ENCODE measurements around the gene SLC8A1. TPM values are rescaled to one million over a fixed set of nuclear protein-coding genes. Genes with fewer than 3 reads are reported as not detected.

SLC8A1 gene
- total RNA-seq, 1 experiment from 2014 or later: not detected

DNA sequence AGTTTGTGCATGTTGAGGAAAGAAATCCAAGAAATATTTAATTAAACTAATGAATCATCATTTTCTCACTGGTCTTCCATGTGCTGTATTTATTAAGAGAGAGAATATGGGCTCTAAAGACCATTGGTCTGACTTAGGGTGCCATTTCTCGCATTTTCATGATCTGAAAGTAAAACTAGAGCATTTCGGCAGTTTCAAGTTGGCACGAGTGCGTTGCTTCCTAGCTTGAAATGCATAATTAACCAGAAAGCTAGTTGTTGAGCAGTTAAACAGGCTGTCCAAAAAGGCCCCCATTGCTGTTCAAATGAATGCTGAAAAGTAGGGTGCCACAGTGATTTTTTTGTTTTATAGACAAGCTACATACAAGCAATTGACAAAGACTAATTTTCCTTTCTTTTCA, 47.4 kb downstream of the SLC8A1 start:
- H3K27ac ChIP-seq (ENCODE audit: low read depth, low read length, poor library complexity, severe bottlenecking): no peak overlapping the region
- ChIA-PET CTCF (no interaction called here), POLR2A (ENCODE audit: low non-redundant PET) (no interaction called here)
- no peaks in the 10 kb centered on the region for H3K9me3 ChIP-seq (ENCODE audit: low read depth, low read length, poor library complexity, severe bottlenecking)
- H3K4me3 ChIP-seq (ENCODE audit: low read depth, low read length, poor library complexity, severe bottlenecking): no peak overlapping the region
- peaks cover 24% of the 10 kb centered on the region for H3K27me3 ChIP-seq (replicated peaks; ENCODE audit: insufficient read depth, low read depth, low read length, poor library complexity)
- DNase-seq (ENCODE audit: low spot score): no peak
- H3K36me3 ChIP-seq (ENCODE audit: insufficient read depth, low read length, poor library complexity, severe bottlenecking): no peaks in the 10 kb centered on the region
- no peaks in the 10 kb centered on the region for H3K4me1 ChIP-seq (ENCODE audit: insufficient read depth, low read length, poor library complexity, severe bottlenecking)
- no TSS peak for BruUV-seq (replicated peaks)
- TF ChIP-seq, protein P1, sequence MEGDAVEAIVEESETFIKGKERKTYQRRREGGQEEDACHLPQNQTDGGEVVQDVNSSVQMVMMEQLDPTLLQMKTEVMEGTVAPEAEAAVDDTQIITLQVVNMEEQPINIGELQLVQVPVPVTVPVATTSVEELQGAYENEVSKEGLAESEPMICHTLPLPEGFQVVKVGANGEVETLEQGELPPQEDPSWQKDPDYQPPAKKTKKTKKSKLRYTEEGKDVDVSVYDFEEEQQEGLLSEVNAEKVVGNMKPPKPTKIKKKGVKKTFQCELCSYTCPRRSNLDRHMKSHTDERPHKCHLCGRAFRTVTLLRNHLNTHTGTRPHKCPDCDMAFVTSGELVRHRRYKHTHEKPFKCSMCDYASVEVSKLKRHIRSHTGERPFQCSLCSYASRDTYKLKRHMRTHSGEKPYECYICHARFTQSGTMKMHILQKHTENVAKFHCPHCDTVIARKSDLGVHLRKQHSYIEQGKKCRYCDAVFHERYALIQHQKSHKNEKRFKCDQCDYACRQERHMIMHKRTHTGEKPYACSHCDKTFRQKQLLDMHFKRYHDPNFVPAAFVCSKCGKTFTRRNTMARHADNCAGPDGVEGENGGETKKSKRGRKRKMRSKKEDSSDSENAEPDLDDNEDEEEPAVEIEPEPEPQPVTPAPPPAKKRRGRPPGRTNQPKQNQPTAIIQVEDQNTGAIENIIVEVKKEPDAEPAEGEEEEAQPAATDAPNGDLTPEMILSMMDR (conservative IDR thresholded peaks at IDR 0.05; ENCODE audit: low read depth, low read length): no peak
- TF ChIP-seq EZH2 (IDR thresholded peaks at IDR 0.05; ENCODE audit: borderline replicate concordance, low read depth, low read length, poor library complexity, severe bottlenecking): no peak
- intact Hi-C loops (cut with micrococcal nuclease; ENCODE audit: unreplicated experiment): no loop called here

DNA sequence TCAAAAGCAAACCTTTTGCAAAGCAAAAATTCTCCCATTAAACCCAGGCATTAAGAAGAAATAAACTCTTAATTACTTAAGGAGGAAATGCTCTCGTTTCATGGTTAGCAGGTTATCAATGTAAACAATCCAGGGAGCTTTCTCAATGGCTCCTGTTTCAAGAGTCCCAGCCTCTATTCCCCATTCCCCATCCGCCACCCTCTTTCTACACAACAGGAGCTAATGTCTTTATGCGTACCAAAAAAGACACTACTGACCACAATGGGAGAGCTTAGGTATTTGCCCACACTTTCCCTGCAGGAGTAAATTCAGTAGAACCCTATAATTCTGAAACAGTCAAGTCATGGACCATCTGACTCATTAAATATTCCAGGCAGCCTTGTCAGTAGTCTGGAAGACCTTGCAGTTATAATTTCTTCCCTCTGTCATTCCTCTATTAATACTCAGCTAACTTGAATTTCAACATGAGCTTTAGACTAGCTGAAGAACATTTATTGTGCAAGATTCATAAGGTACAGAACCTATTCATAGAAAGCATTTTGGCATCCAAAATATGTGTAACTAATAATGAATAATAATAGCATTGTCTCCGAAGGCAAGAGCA, 48.6 kb downstream of the SLC8A1 start:
- H3K27ac ChIP-seq (ENCODE audit: low read depth, low read length, poor library complexity, severe bottlenecking): no peak overlapping the region
- no peak overlapping the region for H3K4me3 ChIP-seq (ENCODE audit: low read depth, low read length, poor library complexity, severe bottlenecking)
- ChIA-PET CTCF (no interaction called here), POLR2A (ENCODE audit: low non-redundant PET) (no interaction called here)
- no peak for TF ChIP-seq EZH2 (IDR thresholded peaks at IDR 0.05; ENCODE audit: borderline replicate concordance, low read depth, low read length, poor library complexity, severe bottlenecking)
- TF ChIP-seq, protein P1 (conservative IDR thresholded peaks at IDR 0.05; ENCODE audit: low read depth, low read length): no peak
- H3K27me3 ChIP-seq (replicated peaks; ENCODE audit: insufficient read depth, low read depth, low read length, poor library complexity): peaks cover 19% of the 10 kb centered on the region
- no TSS peak for BruUV-seq (replicated peaks)
- no peaks in the 10 kb centered on the region for H3K4me1 ChIP-seq (ENCODE audit: insufficient read depth, low read length, poor library complexity, severe bottlenecking)
- DNase-seq (ENCODE audit: low spot score): no peak
- intact Hi-C loops (cut with micrococcal nuclease; ENCODE audit: unreplicated experiment): no loop called here
- no peaks in the 10 kb centered on the region for H3K36me3 ChIP-seq (ENCODE audit: insufficient read depth, low read length, poor library complexity, severe bottlenecking)
- no peaks in the 10 kb centered on the region for H3K9me3 ChIP-seq (ENCODE audit: low read depth, low read length, poor library complexity, severe bottlenecking)

DNA sequence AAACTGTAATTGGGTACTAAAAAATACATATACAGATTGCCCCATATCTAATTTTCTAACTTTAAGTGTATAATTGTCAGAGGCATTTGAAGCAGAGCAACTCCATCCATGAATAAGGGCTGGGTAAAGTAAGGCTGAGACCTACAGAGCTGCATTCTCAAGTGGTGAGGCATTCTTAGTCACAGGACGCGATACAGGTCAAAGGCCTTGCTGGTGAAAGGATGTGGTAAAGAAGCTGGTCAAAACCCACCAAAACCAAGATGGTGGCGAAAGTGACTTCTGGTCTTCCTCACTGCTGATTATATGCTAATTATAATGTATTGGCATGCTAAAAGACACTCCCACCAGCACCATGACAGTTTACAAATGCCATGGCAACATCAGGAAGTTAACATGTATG, 50.0 kb downstream of the SLC8A1 start:
- ChIA-PET POLR2A (ENCODE audit: low non-redundant PET) (no interaction called here), CTCF (no interaction called here)
- peaks cover 15% of the 10 kb centered on the region for H3K27me3 ChIP-seq (replicated peaks; ENCODE audit: insufficient read depth, low read depth, low read length, poor library complexity)
- H3K36me3 ChIP-seq (ENCODE audit: insufficient read depth, low read length, poor library complexity, severe bottlenecking): no peaks in the 10 kb centered on the region
- no peak overlapping the region for H3K27ac ChIP-seq (ENCODE audit: low read depth, low read length, poor library complexity, severe bottlenecking)
- H3K4me3 ChIP-seq (ENCODE audit: low read depth, low read length, poor library complexity, severe bottlenecking): no peak overlapping the region
- TF ChIP-seq, protein P1 (conservative IDR thresholded peaks at IDR 0.05; ENCODE audit: low read depth, low read length): no peak
- no peak for TF ChIP-seq EZH2 (IDR thresholded peaks at IDR 0.05; ENCODE audit: borderline replicate concordance, low read depth, low read length, poor library complexity, severe bottlenecking)
- no peak for DNase-seq (ENCODE audit: low spot score)
- intact Hi-C loops (cut with micrococcal nuclease; ENCODE audit: unreplicated experiment): no loop called here
- BruUV-seq (replicated peaks): no TSS peak
- no peaks in the 10 kb centered on the region for H3K9me3 ChIP-seq (ENCODE audit: low read depth, low read length, poor library complexity, severe bottlenecking)
- no peaks in the 10 kb centered on the region for H3K4me1 ChIP-seq (ENCODE audit: insufficient read depth, low read length, poor library complexity, severe bottlenecking)
